ENCODE measurements around the gene DENND5B. TPM values are rescaled to one million over a fixed set of nuclear protein-coding genes. Genes with fewer than 3 reads are reported as not detected.
"Not testable (repeated sequence)": the region's sequence is repeated elsewhere in the genome, so short reads cannot be mapped to it uniquely, and the experiment has no call there.

DENND5B gene
- total RNA-seq, result 11.3 TPM

- DNase-seq, result peak; percentile 55
Measured at GRCh38 chr12:31590642-31591379, at the start of gene DENND5B. DENND5B (minus strand) TSS chr12:31591136; CDS start chr12:31590832, 304 bp downstream.

- DNase-seq, result no peak
Measured at GRCh38 chr12:31634620-31635019, 43.7 kb upstream of the DENND5B start.

- no peak for DNase-seq
Measured at GRCh38 chr12:31633464-31633863, 42.5 kb upstream of the DENND5B start.

GRCh38 chr12:31631809-31632208 is 40.9 kb upstream of the DENND5B start:
- no peak for DNase-seq

- no peak for DNase-seq
Measured at GRCh38 chr12:31631023-31631724, 40.2 kb upstream of the DENND5B start.

- DNase-seq, result peak; percentile 50
Measured at GRCh38 chr12:31629756-31630732, 39.1 kb upstream of the DENND5B start.

GRCh38 chr12:31627456-31628054 is 36.6 kb upstream of the DENND5B start:
- DNase-seq, result peak; percentile 10

GRCh38 chr12:31626270-31626995 is 35.5 kb upstream of the DENND5B start:
- DNase-seq, result no peak

- no peak for DNase-seq
Measured at GRCh38 chr12:31622038-31622437, 31.1 kb upstream of the DENND5B start.

- DNase-seq, result no peak
Measured at GRCh38 chr12:31620311-31620710, 29.4 kb upstream of the DENND5B start.

- DNase-seq, result no peak
Measured at GRCh38 chr12:31618228-31619025, 27.5 kb upstream of the DENND5B start.

GRCh38 chr12:31612819-31613218 is 21.9 kb upstream of the DENND5B start:
- DNase-seq, result no peak

- not testable (repeated sequence) for DNase-seq
Measured at GRCh38 chr12:31608299-31608698, 17.4 kb upstream of the DENND5B start.

- no peak for DNase-seq
Measured at GRCh38 chr12:31605531-31605930, 14.6 kb upstream of the DENND5B start.

GRCh38 chr12:31603546-31604009 is 12.6 kb upstream of the DENND5B start:
- DNase-seq, result no peak

GRCh38 chr12:31600750-31601149 is 9.8 kb upstream of the DENND5B start:
- no peak for DNase-seq

- DNase-seq, result no peak
Measured at GRCh38 chr12:31600252-31600651, 9.3 kb upstream of the DENND5B start.

GRCh38 chr12:31599053-31599452 is 8.1 kb upstream of the DENND5B start:
- DNase-seq, result no peak

- no peak for DNase-seq
Measured at GRCh38 chr12:31597066-31597465, 6.1 kb upstream of the DENND5B start.

GRCh38 chr12:31594681-31595080 is 3.7 kb upstream of the DENND5B start:
- DNase-seq, result no peak

All from skin of body (tissue), 2 donors.